ENCODE measurements around the gene CERK.

Gene CERK

DNA sequence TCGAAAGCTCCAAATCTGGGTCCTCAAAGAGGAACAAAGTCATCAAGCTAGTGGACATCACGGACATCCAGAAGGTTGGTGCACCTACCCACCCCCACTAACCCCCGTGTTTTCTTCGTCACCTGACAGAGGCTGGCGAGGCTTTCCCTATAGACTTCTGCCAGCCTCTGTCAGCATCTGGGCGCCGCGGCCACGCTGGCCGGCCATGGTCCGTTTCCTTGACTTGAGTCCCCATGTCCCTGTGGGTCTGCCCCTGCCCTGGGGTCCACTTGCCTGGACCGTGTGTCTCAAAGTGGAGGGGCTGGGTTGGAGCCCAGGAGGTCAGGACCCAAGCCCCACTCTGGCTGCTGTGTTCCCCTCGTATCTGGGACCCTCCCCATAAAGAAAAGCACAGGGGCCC is 62.6 kb downstream of the CERK start:
- H3K4me3 ChIP-seq (ENCODE audit: low read depth, low read length) = no peak overlapping the region
- DNase-seq (ENCODE audit: low read depth) = no peak
- no peak for TF ChIP-seq CTCF (IDR thresholded peaks at IDR 0.05; ENCODE audit: control insufficient read depth, extremely low read depth, insufficient read depth)

GRCh38 chr22:46674906-46675305 is 63.1 kb downstream of the CERK start:
- H3K4me3 ChIP-seq (ENCODE audit: low read depth, low read length) = no peak overlapping the region
- no peak for TF ChIP-seq CTCF (IDR thresholded peaks at IDR 0.05; ENCODE audit: control insufficient read depth, extremely low read depth, insufficient read depth)
- no peak for DNase-seq (ENCODE audit: low read depth)

GRCh38 chr22:46674367-46674781 is 63.7 kb downstream of the CERK start:
- DNase-seq (ENCODE audit: low read depth) = no peak
- H3K4me3 ChIP-seq (ENCODE audit: low read depth, low read length) = no peak overlapping the region
- no peak for TF ChIP-seq CTCF (IDR thresholded peaks at IDR 0.05; ENCODE audit: control insufficient read depth, extremely low read depth, insufficient read depth)

DNA sequence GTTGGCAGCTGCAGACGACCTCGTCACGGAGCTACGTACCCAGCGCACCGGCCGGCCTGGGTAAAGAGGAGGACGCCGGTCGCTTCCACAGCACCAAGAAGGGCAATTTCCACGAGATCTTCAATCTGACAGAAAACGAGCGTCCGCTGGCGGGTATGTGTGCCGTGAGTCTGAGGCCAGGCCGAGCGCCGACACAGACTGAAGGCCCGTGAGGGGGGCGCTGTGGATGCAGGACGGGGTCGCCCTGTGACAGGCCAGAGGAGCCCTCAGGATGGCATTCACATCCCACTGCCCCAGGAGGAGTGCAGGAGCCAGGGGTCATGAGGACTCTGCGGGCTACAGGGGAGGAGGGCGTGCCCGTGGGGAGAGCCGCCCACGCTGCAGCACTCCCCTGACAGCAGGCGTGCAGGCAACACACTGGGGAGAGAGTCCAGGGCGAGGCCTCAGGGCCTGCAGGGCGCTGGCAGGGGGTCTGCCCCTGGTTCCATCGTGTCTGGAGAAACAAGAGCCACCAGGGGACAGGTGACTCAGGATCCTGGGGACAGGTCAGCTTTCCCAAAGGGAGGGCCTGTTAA is 64.3 kb downstream of the CERK start:
- no peak for TF ChIP-seq CTCF (IDR thresholded peaks at IDR 0.05; ENCODE audit: control insufficient read depth, extremely low read depth, insufficient read depth)
- no peak overlapping the region for H3K4me3 ChIP-seq (ENCODE audit: low read depth, low read length)
- no peak for DNase-seq (ENCODE audit: low read depth)

GRCh38 chr22:46673205-46673604 is 64.8 kb downstream of the CERK start:
- no peak overlapping the region for H3K4me3 ChIP-seq (ENCODE audit: low read depth, low read length)
- TF ChIP-seq CTCF (IDR thresholded peaks at IDR 0.05; ENCODE audit: control insufficient read depth, extremely low read depth, insufficient read depth) = no peak
- DNase-seq (ENCODE audit: low read depth) = no peak

DNA sequence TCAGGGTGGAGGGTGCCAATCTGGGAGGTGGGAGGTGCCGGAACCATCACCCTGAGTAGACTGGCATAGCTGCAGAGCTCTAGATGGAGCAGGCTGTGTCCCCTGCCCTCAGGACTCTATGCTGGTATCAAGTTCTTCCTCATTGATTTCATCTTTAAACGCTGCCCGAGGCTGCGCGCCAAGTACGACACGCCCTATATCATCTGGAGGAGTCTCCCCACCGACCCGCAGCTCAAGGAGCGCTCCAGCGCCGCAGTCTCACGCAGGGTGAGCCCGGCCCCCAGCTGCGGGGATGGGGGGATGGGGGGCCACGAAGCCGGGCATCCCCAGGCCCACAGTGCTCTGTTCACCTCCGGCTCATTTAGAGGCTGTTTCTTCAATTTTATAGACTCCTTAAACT is 65.3 kb downstream of the CERK start:
- no peak overlapping the region for H3K4me3 ChIP-seq (ENCODE audit: low read depth, low read length)
- TF ChIP-seq CTCF (IDR thresholded peaks at IDR 0.05; ENCODE audit: control insufficient read depth, extremely low read depth, insufficient read depth) = no peak
- no peak for DNase-seq (ENCODE audit: low read depth)

DNA sequence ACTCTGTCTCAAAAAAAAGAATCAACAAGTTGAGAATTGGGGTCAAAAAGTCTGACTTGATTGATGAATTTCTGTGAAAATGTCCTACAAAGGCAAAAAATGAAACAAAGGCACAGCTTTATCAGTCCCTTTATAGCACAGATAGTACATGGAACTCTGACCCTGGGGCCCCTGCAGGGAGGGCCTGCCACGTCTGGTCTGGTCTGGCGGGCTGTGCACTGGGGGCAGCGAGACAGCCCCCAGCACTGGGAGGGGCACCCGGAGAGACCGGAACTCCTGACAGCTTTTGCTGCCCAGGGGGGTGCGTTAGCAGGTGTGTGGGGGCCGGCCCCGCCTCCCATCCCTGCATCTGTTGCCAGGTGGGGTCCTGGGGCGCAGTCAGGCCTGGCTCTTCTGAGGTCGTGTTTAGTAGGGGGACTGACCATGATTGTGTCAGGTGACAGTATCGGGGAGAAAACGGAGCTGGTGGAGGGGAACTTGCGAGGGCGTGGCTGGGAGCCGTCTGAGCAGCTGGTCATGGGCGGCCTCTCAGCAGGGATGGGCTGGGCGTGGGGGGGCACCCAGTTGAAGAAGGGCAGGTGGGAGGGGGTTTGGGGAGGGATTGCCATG is 66.1 kb downstream of the CERK start:
- TF ChIP-seq CTCF (IDR thresholded peaks at IDR 0.05; ENCODE audit: control insufficient read depth, extremely low read depth, insufficient read depth) = no peak
- H3K4me3 ChIP-seq (ENCODE audit: low read depth, low read length) = no peak overlapping the region
- DNase-seq (ENCODE audit: low read depth) = no peak

Data from LNCaP clone FGC (cell line).